GM12891 (cell line): ENCODE data around the gene PSMC6.

Experiments used
- POLR2A ChIP-seq: IDR thresholded peaks from 2 replicates; pipeline ENCODE4 v1.6.1; 2011; ENCODE audit warnings: low read depth, low read length, control low read depth
- POLR2AphosphoS5 ChIP-seq: IDR thresholded peaks from 2 replicates; pipeline ENCODE4 v1.6.1; 2011; ENCODE audit warnings: low read depth, low read length, control low read depth
- SPI1 ChIP-seq: IDR thresholded peaks from 2 replicates; pipeline ENCODE4 v1.6.1; 2011; ENCODE audit warnings: low read depth, low read length, control low read depth
- TAF1 ChIP-seq: IDR thresholded peaks from 2 replicates; pipeline ENCODE4 v1.6.1; 2011; ENCODE audit warnings: low read depth, low read length, control low read depth

DNA sequence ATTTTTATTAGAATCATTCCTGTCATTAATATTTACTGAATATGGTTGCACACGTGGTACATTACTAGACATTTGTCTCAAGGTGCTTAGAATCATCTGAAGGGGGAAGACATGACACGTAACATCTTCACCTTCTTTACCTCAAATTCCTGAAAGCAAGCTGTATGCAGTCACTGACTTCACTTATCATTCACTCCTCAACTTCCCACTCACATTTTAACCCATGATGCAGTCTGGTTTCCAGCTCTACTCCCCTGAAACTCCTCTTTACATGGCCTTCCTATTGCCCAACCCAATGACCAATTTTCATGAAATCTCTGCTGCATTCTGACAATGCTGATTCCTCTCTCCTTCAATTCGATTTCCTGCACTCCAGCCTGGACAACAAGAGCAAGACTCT, 5.8 kb upstream of the PSMC6 start:
- no peak for TF ChIP-seq POLR2AphosphoS5
- TF ChIP-seq TAF1, result no peak
- no peak for TF ChIP-seq POLR2A
- no peak for TF ChIP-seq SPI1
